ENCODE measurements around the gene TRIM34. TPM values are rescaled to one million over a fixed set of nuclear protein-coding genes. Genes with fewer than 3 reads are reported as not detected.
"Not testable (repeated sequence)": the region's sequence is repeated elsewhere in the genome, so short reads cannot be mapped to it uniquely, and the experiment has no call there.

TRIM34 gene
- total RNA-seq, 1 donor from 2014 or later: 2.0 TPM

GRCh38 chr11:5639953-5640352, 15.2 kb downstream of the TRIM34 start:
- TF ChIP-seq, protein P1, sequence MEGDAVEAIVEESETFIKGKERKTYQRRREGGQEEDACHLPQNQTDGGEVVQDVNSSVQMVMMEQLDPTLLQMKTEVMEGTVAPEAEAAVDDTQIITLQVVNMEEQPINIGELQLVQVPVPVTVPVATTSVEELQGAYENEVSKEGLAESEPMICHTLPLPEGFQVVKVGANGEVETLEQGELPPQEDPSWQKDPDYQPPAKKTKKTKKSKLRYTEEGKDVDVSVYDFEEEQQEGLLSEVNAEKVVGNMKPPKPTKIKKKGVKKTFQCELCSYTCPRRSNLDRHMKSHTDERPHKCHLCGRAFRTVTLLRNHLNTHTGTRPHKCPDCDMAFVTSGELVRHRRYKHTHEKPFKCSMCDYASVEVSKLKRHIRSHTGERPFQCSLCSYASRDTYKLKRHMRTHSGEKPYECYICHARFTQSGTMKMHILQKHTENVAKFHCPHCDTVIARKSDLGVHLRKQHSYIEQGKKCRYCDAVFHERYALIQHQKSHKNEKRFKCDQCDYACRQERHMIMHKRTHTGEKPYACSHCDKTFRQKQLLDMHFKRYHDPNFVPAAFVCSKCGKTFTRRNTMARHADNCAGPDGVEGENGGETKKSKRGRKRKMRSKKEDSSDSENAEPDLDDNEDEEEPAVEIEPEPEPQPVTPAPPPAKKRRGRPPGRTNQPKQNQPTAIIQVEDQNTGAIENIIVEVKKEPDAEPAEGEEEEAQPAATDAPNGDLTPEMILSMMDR (IDR thresholded peaks at IDR 0.05; ENCODE audit: unreplicated experiment): no peak
- no peak overlapping the region for H3K4me3 Mint-ChIP-seq (ENCODE audit: low read depth)

GRCh38 chr11:5643585-5643984, 18.8 kb downstream of the TRIM34 start:
- DNase-seq (ENCODE audit: low spot score, unreplicated experiment): no peak
- Mint-ChIP-seq H3K9me3 (ENCODE audit: low read depth) (peaks cover 6% of the 10 kb centered on the region), H3K4me1 (ENCODE audit: low read depth) (peaks cover 5% of the 10 kb centered on the region), H3K36me3 (ENCODE audit: insufficient read depth) (peaks cover 9% of the 10 kb centered on the region), H3K4me3 (ENCODE audit: low read depth) (no peak overlapping the region), H3K27ac (no peak overlapping the region), H3K27me3 (no peaks in the 10 kb centered on the region)
- TF ChIP-seq, protein P1 (IDR thresholded peaks at IDR 0.05; ENCODE audit: unreplicated experiment): no peak

More at GRCh38 chr11:5639953-5640352, 15.2 kb downstream of the TRIM34 start:
- peaks cover 11% of the 10 kb centered on the region for H3K4me1 Mint-ChIP-seq (ENCODE audit: low read depth)
- H3K36me3 Mint-ChIP-seq (ENCODE audit: insufficient read depth): peaks cover 9% of the 10 kb centered on the region
- H3K27me3 Mint-ChIP-seq: no peaks in the 10 kb centered on the region
- H3K27ac Mint-ChIP-seq: no peak overlapping the region
- H3K9me3 Mint-ChIP-seq (ENCODE audit: low read depth): peaks cover 6% of the 10 kb centered on the region
- DNase-seq (ENCODE audit: low spot score, unreplicated experiment): no peak

- DNase-seq (ENCODE audit: low spot score, unreplicated experiment): no peak
- Mint-ChIP-seq H3K4me3 (ENCODE audit: low read depth) (no peak overlapping the region), H3K27ac (no peak overlapping the region), H3K9me3 (ENCODE audit: low read depth) (peaks cover 2% of the 10 kb centered on the region), H3K36me3 (ENCODE audit: insufficient read depth) (peaks cover 3% of the 10 kb centered on the region), H3K27me3 (no peaks in the 10 kb centered on the region), H3K4me1 (ENCODE audit: low read depth) (no peaks in the 10 kb centered on the region)
- TF ChIP-seq, protein P1 (IDR thresholded peaks at IDR 0.05; ENCODE audit: unreplicated experiment): no peak
Observed at GRCh38 chr11:5646139-5646538, 21.3 kb downstream of the TRIM34 start.

DNA sequence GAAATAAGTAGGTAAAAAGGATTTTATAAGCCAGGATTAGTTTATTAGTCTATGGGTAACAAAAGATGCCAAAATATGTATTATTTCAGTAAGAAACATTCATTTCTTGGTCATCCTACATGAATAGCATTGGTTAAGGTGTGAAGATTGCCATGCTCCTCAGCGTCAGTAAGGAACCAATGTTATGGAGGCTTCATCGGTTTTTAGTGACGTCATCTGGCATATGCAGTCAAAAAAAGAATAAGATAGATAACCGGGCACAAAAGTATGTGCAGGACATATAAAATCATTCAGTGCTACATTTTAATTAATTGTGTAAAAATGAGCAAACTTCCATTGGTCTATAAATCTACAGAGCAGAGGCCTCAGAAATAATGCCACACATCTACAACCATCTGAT, 30.7 kb downstream of the TRIM34 start:
- H3K4me1 Mint-ChIP-seq (ENCODE audit: low read depth): no peaks in the 10 kb centered on the region
- DNase-seq (ENCODE audit: low spot score, unreplicated experiment): no peak
- H3K27me3 Mint-ChIP-seq: no peaks in the 10 kb centered on the region
- peaks cover 11% of the 10 kb centered on the region for H3K9me3 Mint-ChIP-seq (ENCODE audit: low read depth)
- peaks cover 10% of the 10 kb centered on the region for H3K36me3 Mint-ChIP-seq (ENCODE audit: insufficient read depth)
- TF ChIP-seq, protein P1 (IDR thresholded peaks at IDR 0.05; ENCODE audit: unreplicated experiment): no peak
- H3K27ac Mint-ChIP-seq: no peak overlapping the region
- H3K4me3 Mint-ChIP-seq (ENCODE audit: low read depth): no peak overlapping the region

DNA sequence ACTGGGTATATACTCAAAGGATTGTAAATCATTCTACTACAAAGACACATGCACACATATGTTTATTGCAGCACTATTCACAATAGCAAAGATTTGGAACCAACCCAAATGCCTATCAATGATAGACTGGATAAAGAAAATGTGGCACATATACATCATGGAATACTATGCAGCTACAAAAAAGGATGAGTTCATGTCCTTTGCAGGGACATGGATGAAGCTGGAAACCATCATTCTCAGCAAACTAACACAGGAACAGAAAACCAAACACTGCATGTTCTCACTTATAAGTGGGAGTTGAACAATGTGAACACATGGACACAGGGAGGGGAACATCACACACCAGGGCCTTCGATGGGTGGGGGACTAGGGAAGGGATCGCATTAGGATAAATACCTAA, 32.2 kb downstream of the TRIM34 start:
- H3K4me1 Mint-ChIP-seq (ENCODE audit: low read depth); H3K27ac Mint-ChIP-seq; H3K4me3 Mint-ChIP-seq (ENCODE audit: low read depth); H3K27me3 Mint-ChIP-seq; H3K9me3 Mint-ChIP-seq (ENCODE audit: low read depth); DNase-seq (ENCODE audit: low spot score, unreplicated experiment): not testable (repeated sequence)
- peaks cover 16% of the 10 kb centered on the region for H3K36me3 Mint-ChIP-seq (ENCODE audit: insufficient read depth)

DNA sequence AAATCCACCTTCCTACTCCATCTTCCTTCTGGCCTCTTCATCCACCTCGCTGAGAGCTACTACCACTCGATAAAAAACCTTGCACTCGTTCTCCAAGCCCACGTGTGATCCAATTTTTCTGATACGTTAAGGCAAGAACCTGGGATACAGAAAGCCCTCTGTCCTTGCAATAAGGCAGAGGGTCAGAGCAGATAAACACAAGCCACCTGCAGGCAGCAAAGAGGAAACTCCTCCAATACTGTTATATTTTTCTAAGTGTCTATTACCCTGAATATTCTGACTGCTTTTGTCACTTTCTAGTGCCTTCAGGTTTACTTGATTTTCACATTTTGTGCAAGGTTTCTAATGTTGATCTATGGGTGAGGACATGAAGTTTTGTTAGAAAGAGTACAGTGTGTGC, 33.5 kb downstream of the TRIM34 start:
- no peaks in the 10 kb centered on the region for H3K27me3 Mint-ChIP-seq
- TF ChIP-seq, protein P1 (IDR thresholded peaks at IDR 0.05; ENCODE audit: unreplicated experiment): no peak
- DNase-seq (ENCODE audit: low spot score, unreplicated experiment): no peak
- H3K9me3 Mint-ChIP-seq (ENCODE audit: low read depth): peaks cover 3% of the 10 kb centered on the region
- no peak overlapping the region for H3K27ac Mint-ChIP-seq
- no peaks in the 10 kb centered on the region for H3K4me1 Mint-ChIP-seq (ENCODE audit: low read depth)
- H3K4me3 Mint-ChIP-seq (ENCODE audit: low read depth): no peak overlapping the region
- H3K36me3 Mint-ChIP-seq (ENCODE audit: insufficient read depth): peaks cover 16% of the 10 kb centered on the region

Measured in progenitor cell of endocrine pancreas (in vitro differentiated cells).